HFF-Myc (cell line): ENCODE results near the gene ACER1.

Source experiments
- DNase-seq: peaks from one replicate; pipeline ENCODE4 v3.0.0-alpha.2; 2011; ENCODE audit warnings: low read depth; ENCODE audit errors: extremely low read depth
- H3K4me3 ChIP-seq: replicated peaks from 2 replicates; pipeline ENCODE4 v1.5.1; 2011; ENCODE audit warnings: low read depth, mild to moderate bottlenecking, control low read depth, low read length
- TF ChIP-seq, protein P1 (sequence below): IDR thresholded peaks from 2 replicates; pipeline ENCODE4 v1.5.1; 2012; ENCODE audit warnings: mild to moderate bottlenecking, low read depth, low read length, control low read depth; ENCODE audit errors: missing control alignments

Gene ACER1

DNA sequence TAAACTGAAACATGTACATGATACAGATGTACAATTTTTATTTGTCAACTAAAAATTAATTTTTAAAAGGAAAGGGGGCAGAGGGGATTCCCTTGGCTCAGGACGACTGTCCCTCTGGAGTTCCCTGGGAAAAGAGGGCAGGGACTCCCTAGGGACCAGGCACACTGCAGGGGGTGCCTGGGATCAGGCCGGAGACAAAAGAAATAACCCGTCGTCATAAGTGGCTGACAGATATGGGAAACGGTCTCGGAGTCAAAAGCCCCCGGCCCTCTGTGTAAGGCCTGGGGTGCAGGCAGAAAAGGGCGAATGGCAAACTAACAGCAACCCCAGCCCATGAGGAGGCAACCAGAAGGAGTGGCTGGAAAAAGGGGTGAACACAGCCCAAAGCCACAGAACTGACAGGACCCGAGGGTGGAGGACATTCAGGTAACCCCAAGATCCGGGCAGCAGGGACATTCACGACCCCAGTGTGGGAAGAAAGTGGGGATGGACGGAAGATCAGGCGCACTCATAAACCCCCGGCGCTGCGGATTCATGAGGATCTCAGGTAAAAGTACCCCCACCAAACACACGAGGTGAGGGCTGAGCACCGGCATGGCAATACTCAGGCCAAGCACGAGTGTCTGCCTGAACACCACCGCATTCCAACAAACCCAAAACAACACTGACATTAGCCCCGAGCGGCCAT lies 60.4 kb downstream of the ACER1 start:
- peak overlapping the region; percentile 18 for H3K4me3 ChIP-seq
- TF ChIP-seq, protein P1, sequence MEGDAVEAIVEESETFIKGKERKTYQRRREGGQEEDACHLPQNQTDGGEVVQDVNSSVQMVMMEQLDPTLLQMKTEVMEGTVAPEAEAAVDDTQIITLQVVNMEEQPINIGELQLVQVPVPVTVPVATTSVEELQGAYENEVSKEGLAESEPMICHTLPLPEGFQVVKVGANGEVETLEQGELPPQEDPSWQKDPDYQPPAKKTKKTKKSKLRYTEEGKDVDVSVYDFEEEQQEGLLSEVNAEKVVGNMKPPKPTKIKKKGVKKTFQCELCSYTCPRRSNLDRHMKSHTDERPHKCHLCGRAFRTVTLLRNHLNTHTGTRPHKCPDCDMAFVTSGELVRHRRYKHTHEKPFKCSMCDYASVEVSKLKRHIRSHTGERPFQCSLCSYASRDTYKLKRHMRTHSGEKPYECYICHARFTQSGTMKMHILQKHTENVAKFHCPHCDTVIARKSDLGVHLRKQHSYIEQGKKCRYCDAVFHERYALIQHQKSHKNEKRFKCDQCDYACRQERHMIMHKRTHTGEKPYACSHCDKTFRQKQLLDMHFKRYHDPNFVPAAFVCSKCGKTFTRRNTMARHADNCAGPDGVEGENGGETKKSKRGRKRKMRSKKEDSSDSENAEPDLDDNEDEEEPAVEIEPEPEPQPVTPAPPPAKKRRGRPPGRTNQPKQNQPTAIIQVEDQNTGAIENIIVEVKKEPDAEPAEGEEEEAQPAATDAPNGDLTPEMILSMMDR, result no peak
- DNase-seq, result no peak

DNA sequence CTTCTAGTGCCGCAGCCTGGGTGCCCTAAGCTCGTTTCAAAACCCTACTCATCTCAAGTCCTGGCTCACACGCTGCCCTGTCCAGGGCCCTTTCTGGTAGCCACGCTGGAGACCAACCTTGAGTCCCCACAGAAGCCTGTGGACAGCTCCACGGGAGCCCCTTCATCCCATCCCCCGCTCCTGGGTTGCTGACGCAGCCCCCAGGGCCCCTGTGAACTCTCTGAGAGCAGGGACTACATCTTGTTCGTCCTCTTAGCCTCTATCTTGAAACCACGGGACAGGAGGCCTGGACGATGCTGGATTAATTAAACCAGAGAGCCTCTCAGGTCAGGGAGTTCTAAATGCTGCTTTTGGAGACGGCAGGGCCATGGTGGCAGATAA lies 61.0 kb downstream of the ACER1 start:
- TF ChIP-seq, protein P1, result no peak
- peak overlapping the region; percentile 34 for H3K4me3 ChIP-seq
- DNase-seq, result no peak

DNA sequence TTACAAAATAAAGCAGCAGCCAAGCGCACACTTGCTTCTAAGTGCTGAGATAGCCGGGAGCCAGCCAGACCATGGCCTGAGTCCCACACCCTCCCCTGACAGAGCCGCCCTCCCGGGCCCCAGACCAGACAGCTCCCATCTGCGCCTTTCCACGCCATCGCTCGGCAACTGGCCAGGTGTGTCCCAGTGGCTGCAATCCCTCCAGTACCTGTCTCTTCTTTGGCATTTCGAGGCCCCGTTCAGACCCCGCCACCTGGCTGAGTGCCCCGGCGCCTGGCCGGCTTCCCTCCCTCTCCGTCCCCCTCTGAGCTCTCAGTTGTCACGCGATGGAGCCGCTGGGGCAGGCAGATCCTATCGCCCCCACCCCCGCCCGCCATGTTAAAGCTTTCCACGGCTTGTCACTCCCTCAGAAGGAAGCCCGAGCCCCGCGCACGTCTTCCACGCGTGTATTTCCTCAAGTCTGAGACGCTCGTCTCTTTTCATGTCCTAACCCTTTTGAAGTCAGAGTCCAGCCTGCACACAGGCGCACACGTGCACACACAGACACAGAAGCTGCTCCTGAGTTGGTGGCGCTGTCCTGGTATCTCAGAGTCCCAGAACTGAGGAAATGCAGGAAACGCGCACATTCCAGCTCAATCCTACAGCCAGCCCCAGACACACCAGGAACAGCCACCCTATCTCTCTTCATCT lies 61.5 kb downstream of the ACER1 start:
- TF ChIP-seq, protein P1, result peak; percentile 14
- DNase-seq, result no peak
- H3K4me3 ChIP-seq, result peak overlapping the region; percentile 34

GRCh38 chr19:6271251-6271650 lies 62.2 kb downstream of the ACER1 start:
- no peak for DNase-seq
- H3K4me3 ChIP-seq, result peak overlapping the region; percentile 34
- TF ChIP-seq, protein P1, result peak; percentile 33

DNA sequence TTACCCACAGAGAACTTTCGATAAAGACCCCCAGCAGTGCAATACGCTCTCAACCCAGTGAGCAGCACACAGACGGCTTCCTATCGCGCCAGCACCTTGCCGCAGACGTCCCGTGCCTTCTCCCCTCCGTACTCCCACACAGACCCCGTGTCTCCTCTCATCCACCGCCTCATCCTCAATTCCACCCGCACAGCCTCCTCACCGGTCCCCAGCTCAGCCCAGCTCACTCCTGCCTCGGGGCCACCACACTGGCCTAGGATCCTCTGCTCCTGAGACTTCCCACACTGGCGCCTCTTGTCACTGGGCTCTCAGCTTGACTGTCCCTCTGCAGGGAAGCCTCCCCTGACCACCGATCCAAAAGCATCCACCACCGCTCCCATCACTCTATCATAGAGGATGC lies 62.6 kb downstream of the ACER1 start:
- DNase-seq, result no peak
- TF ChIP-seq, protein P1, result no peak
- H3K4me3 ChIP-seq, result no peak overlapping the region

DNA sequence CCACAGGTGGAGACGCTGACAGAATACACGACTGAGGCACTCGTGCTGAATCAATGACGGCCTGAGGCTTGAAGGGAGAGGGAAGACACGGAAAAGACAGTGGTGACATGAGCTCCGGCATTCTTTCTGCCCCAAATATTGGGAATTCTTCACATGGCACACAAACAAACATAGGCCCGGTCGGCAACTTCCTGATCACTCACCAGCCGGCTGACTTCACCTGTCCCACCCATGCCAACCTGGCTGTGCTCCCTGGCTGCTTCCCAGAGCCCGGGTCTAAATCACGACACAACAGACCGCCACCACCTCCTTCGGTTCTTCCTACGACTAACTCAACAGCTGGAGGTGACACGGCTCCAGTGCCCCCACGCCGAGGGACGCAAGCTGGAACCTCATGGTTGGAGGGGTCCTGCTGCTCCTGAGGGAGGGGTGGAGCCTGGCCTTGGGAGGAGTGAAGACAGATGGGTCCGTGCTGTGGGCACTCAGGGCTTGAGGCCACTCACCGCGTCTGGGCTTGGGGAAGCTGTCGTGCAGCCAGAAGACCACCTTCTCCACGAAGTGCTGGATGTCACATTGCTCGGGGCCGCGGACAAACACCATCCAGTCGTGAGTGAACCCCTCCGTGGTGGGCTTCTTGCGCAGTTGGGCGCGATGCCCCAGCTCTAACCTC lies 63.2 kb downstream of the ACER1 start:
- H3K4me3 ChIP-seq, result no peak overlapping the region
- DNase-seq, result no peak
- TF ChIP-seq, protein P1, result no peak
